HEK293 (cell line): Measurements from ENCODE around the gene RACK1.

ENCODE experiments used
- AEBP2 ChIP-seq: fragments of 450-650 bp; formaldehyde crosslinking; IDR thresholded peaks from 2 replicates; pipeline ENCODE4 v1.5.1; 2016; ENCODE audit warnings: missing biosample characterization, missing genetic modification characterization, borderline replicate concordance
- BCL6B ChIP-seq: fragments of 450-650 bp; formaldehyde crosslinking; IDR thresholded peaks from 2 replicates; pipeline ENCODE4 v1.5.1; 2017; ENCODE audit warnings: missing biosample characterization, missing genetic modification characterization
- GFI1B ChIP-seq: fragments of 450-650 bp; formaldehyde crosslinking; IDR thresholded peaks from 2 replicates; pipeline ENCODE4 v1.5.1; 2016; ENCODE audit warnings: missing biosample characterization, missing genetic modification characterization
- GLIS1 ChIP-seq: fragments of 450-650 bp; formaldehyde crosslinking; IDR thresholded peaks from 2 replicates; pipeline ENCODE4 v1.5.1; 2016; ENCODE audit warnings: missing biosample characterization, missing genetic modification characterization
- HOXC10 ChIP-seq: sonication (generic); formaldehyde crosslinking; IDR thresholded peaks from 2 replicates; pipeline ENCODE4 v1.8.1; 2023; ENCODE audit warnings: mild to moderate bottlenecking, missing genetic modification reagents
- KLF10 ChIP-seq: fragments of 450-650 bp; IDR thresholded peaks from 2 replicates; pipeline ENCODE4 v1.5.1; 2018; ENCODE audit warnings: missing biosample characterization, mild to moderate bottlenecking, missing genetic modification characterization
- KLF9 ChIP-seq: fragments of 450-650 bp; formaldehyde crosslinking; IDR thresholded peaks from 2 replicates; pipeline ENCODE4 v1.5.1; 2016; ENCODE audit warnings: missing biosample characterization, missing genetic modification characterization, low read depth
- SCRT2 ChIP-seq: fragments of 450-650 bp; formaldehyde crosslinking; IDR thresholded peaks from 2 replicates; pipeline ENCODE4 v1.5.1; 2016; ENCODE audit warnings: missing biosample characterization, missing genetic modification characterization
- ZBTB44 ChIP-seq: fragments of 450-650 bp; IDR thresholded peaks from 2 replicates; pipeline ENCODE4 v1.5.1; 2018; ENCODE audit warnings: missing biosample characterization, mild to moderate bottlenecking, missing genetic modification characterization
- ZBTB48 ChIP-seq: fragments of 450-650 bp; formaldehyde crosslinking; IDR thresholded peaks from 2 replicates; pipeline ENCODE4 v1.5.1; 2016; ENCODE audit warnings: missing biosample characterization, missing genetic modification characterization
- ZNF10 ChIP-seq: fragments of 450-650 bp; formaldehyde crosslinking; IDR thresholded peaks from 2 replicates; pipeline ENCODE4 v1.5.1; 2017; ENCODE audit warnings: missing biosample characterization, missing genetic modification characterization
- ZNF223 ChIP-seq: fragments of 450-650 bp; formaldehyde crosslinking; IDR thresholded peaks from 2 replicates; pipeline ENCODE4 v1.5.1; 2016; ENCODE audit warnings: missing biosample characterization, missing genetic modification characterization
- ZNF24 ChIP-seq: fragments of 450-650 bp; formaldehyde crosslinking; IDR thresholded peaks from 2 replicates; pipeline ENCODE4 v1.5.1; 2016; ENCODE audit warnings: missing biosample characterization, missing genetic modification characterization
- ZNF311 ChIP-seq: fragments of 450-650 bp; formaldehyde crosslinking; IDR thresholded peaks from 2 replicates; pipeline ENCODE4 v1.5.1; 2017; ENCODE audit warnings: missing biosample characterization, missing genetic modification characterization, borderline replicate concordance
- ZNF350 ChIP-seq: fragments of 450-650 bp; formaldehyde crosslinking; IDR thresholded peaks from 2 replicates; pipeline ENCODE4 v1.5.0; 2017; ENCODE audit warnings: missing biosample characterization, mild to moderate bottlenecking, missing genetic modification characterization
- ZNF362 ChIP-seq: fragments of 450-650 bp; formaldehyde crosslinking; IDR thresholded peaks from 2 replicates; pipeline ENCODE4 v1.5.1; 2016; ENCODE audit warnings: missing biosample characterization, missing genetic modification characterization
- ZNF473 ChIP-seq: fragments of 450-650 bp; formaldehyde crosslinking; IDR thresholded peaks from 2 replicates; pipeline ENCODE4 v1.5.1; 2017; ENCODE audit warnings: missing biosample characterization, missing genetic modification characterization
- ZNF501 ChIP-seq: fragments of 450-650 bp; formaldehyde crosslinking; IDR thresholded peaks from 2 replicates; pipeline ENCODE4 v1.5.1; 2016; ENCODE audit warnings: missing biosample characterization, missing genetic modification characterization
- ZNF518A ChIP-seq: fragments of 450-650 bp; formaldehyde crosslinking; conservative IDR thresholded peaks from 2 replicates; pipeline ENCODE4 v1.5.1; 2016; ENCODE audit warnings: low read depth, missing biosample characterization, missing genetic modification characterization
- ZNF530 ChIP-seq: fragments of 450-650 bp; formaldehyde crosslinking; IDR thresholded peaks from 2 replicates; pipeline ENCODE4 v1.5.1; 2016; ENCODE audit warnings: low read depth, missing biosample characterization, missing genetic modification characterization
- ZNF549 ChIP-seq: fragments of 450-650 bp; IDR thresholded peaks from 2 replicates; pipeline ENCODE4 v1.5.1; 2018; ENCODE audit warnings: missing biosample characterization, missing genetic modification characterization, mild to moderate bottlenecking, inconsistent platforms, moderate library complexity
- ZNF571 ChIP-seq: fragments of 450-650 bp; formaldehyde crosslinking; IDR thresholded peaks from 2 replicates; pipeline ENCODE4 v1.5.0; 2017; ENCODE audit warnings: missing biosample characterization, missing genetic modification characterization
- ZNF580 ChIP-seq: fragments of 450-650 bp; formaldehyde crosslinking; IDR thresholded peaks from 2 replicates; pipeline ENCODE4 v1.5.1; 2016; ENCODE audit warnings: missing biosample characterization, missing genetic modification characterization
- ZNF670 ChIP-seq: fragments of 450-650 bp; formaldehyde crosslinking; IDR thresholded peaks from 2 replicates; pipeline ENCODE4 v1.5.1; 2016; ENCODE audit warnings: missing biosample characterization, missing genetic modification characterization, low read depth
- ZNF707 ChIP-seq: fragments of 450-650 bp; formaldehyde crosslinking; IDR thresholded peaks from 2 replicates; pipeline ENCODE4 v1.5.1; 2016; ENCODE audit warnings: missing biosample characterization, missing genetic modification characterization
- ZNF776 ChIP-seq: fragments of 450-650 bp; formaldehyde crosslinking; IDR thresholded peaks from 2 replicates; pipeline ENCODE4 v1.5.0; 2017; ENCODE audit warnings: missing biosample characterization, missing genetic modification characterization, borderline replicate concordance
- ZNF792 ChIP-seq: fragments of 450-650 bp; formaldehyde crosslinking; IDR thresholded peaks from 2 replicates; pipeline ENCODE4 v1.5.1; 2016; ENCODE audit warnings: missing biosample characterization, missing genetic modification characterization
- ZSCAN4 ChIP-seq: fragments of 450-650 bp; formaldehyde crosslinking; IDR thresholded peaks from 2 replicates; pipeline ENCODE4 v1.5.1; 2017; ENCODE audit warnings: missing biosample characterization, missing genetic modification characterization

RACK1 gene

GRCh38 chr5:181190711-181191525 is 52.8 kb downstream of the RACK1 start (continued):
- TF ChIP-seq ZNF362 (tag by site-specific recombination) (no peak), KLF10 (tag by site-specific recombination) (0 out of 2 replicates have a peak, but pooled peaks have one; percentile 14), ZNF24 (tag by site-specific recombination) (no peak), SCRT2 (tag by site-specific recombination) (no peak), ZBTB48 (tag by site-specific recombination) (0 out of 2 replicates have a peak, but pooled peaks have one; percentile 18), ZNF792 (no peak), ZNF350 (tag by site-specific recombination) (no peak), ZNF776 (tag by site-specific recombination) (no peak), HOXC10 (CRISPR knock-in tag) (no peak), ZNF473 (tag by site-specific recombination) (no peak), ZNF10 (tag by site-specific recombination) (no peak), ZNF501 (no peak; the same call in 1 of the 2 replicates), ZNF223 (tag by site-specific recombination) (no peak), ZNF571 (no peak), ZSCAN4 (tag by site-specific recombination) (no peak), KLF9 (no peak), GFI1B (tag by site-specific recombination) (no peak), ZNF530 (tag by site-specific recombination) (no peak), GLIS1 (tag by site-specific recombination) (peak; percentile 82), ZNF707 (tag by site-specific recombination) (no peak), ZNF580 (tag by site-specific recombination) (no peak), AEBP2 (tag by site-specific recombination) (no peak), ZNF518A (tag by site-specific recombination) (no peak), ZBTB44 (tag by site-specific recombination) (no peak), ZNF549 (tag by site-specific recombination) (no peak), ZNF670 (tag by site-specific recombination) (no peak), ZNF311 (tag by site-specific recombination) (no peak), BCL6B (tag by site-specific recombination) (no peak)
